ENCODE measurements around the gene RAB31.

GRCh38 chr18:9708434-9709303 is 568 bp downstream of the RAB31 start:
- TF ChIP-seq ZSCAN18 (tag by site-specific recombination; IDR thresholded peaks at IDR 0.05): no peak
- TF ChIP-seq AEBP2 (tag by site-specific recombination; IDR thresholded peaks at IDR 0.05; ENCODE audit: borderline replicate concordance): no peak
- no peak for TF ChIP-seq REST (tag by site-specific recombination; IDR thresholded peaks at IDR 0.05)
